ENCODE data around the gene ARMH1.

ARMH1 gene

GRCh38 chr1:44672254-44672955, 2.1 kb upstream of the ARMH1 start:
- peak; percentile 96 to 98 for DNase-seq

DNA sequence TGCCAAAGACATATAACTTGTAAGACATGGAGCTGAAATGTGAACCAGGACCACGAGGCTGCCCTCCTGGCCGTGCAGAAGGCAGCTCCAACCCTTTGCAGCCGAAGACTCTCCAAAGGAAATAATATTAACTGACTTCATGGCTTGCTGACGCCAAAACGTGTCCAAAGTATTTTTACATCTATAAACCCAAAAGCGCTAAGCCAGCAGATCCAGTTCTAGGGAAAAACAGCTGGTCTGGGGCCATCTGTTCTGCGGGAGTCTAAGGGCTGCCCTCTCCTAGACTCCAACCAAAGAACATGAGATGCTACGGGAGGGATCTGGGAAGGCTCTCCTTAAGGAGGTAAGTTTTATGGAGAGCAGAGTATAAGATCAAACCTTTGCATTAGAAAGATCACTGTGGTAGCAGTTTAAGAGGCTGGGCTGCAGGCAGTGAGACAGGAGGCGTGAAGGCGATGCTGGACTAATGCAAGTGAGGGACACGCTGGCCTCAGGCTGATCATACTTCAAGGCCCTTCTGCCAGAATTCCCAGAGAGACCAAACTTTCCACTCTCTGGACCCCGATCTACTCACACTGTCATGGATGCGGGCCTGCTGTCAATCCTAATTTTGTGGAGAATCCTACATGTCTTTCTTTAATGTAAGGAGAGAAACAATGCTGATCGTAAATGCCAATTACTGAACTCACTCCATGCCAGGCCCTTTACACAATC, 1.4 kb upstream of the ARMH1 start:
- DNase-seq: no peak

- DNase-seq: no peak
Measured at GRCh38 chr1:44673675-44674112, 820 bp upstream of the ARMH1 start.

DNA sequence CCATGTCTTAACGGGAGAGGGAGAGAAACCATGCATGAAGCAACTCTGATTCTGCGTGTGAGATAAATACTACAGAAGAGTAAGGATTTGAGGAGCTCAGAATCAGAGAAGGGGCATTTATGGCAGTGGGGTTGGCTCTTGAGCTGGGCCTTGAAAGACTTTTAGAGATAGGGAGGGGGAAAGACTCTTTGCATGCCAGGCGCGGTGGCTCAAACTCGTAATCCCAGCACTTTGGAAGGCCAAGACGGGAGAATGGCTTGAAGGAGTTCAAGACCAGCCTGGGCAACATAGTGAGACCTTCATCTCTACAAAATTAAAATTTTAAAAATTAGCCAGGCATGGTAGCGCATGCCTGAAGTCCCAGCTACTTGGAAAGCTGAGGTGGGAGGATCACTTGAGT, 672 bp downstream of the ARMH1 start:
- no peak for DNase-seq

- DNase-seq: peak; percentile 93 to 95
Measured at GRCh38 chr1:44676484-44677200, 2.1 kb downstream of the ARMH1 start.

DNA sequence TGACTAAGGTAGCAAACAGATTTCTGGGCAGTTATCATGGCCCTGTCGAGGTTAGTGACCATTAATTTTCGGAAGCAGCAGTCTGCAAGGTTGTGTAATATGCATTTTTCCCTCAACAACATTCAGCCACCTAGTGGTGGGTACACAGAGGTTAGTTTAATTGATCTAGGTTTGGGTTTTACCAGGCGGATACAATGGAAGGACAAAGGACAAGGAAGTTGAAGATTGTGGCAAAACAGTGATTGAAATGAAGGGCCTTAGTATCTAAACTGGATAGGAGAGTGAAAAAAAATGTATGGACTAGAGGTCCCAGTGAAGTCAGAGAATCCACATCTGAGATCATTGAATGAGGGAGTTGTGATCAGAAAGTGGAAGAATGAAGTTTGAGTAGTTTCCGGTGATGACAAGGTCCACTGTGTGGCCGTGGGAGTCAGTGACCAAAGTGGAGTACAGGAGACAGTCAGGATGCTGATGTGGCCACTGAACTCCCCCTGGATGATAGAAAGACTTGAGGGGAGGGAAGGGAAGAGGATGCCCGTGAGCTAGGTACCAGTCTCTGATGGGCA, 2.8 kb downstream of the ARMH1 start:
- DNase-seq: peak; percentile 70 to 71

- DNase-seq: no peak
Measured at GRCh38 chr1:44678120-44678519, 3.6 kb downstream of the ARMH1 start.

- no peak for DNase-seq
Measured at GRCh38 chr1:44678626-44679025, 4.1 kb downstream of the ARMH1 start.

DNA sequence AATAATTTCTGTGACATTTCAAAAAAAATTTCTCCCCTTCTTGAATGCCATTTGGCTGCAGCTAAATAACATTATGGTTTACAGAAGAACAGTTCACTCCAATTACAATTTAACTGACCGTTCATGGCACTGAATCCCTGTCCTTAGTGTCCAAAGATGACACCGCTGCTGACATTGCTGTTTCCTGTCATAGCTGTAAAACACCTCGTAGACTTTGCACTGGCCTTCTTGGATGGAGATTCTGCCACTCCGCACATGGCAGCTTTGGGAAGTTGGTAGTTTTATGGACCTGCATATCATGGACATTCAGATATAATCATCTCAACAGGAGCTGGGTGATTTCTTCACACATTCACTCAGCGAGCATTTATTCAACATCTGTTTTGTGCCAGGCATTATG, 5.0 kb downstream of the ARMH1 start:
- no peak for DNase-seq

- DNase-seq: no peak
Measured at GRCh38 chr1:44681905-44682882, 7.7 kb downstream of the ARMH1 start.

DNA sequence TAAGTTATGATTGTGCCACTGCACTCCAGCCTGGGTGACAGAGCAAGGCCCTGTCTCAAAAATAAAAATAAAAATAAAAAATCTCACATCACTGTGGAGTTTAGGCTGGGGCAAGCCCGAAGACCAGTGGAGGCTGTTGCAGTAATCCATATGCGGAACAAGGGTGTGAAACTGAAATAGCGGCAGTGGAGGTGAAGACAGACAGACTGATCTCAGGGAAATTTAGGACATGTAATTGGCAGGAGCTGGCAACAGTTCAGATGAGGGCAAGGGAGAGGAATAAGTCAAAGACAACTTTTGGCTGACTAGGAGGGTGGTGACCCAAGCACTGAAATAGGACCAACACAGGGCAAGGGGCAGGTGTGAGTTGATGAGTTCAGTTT, 8.4 kb downstream of the ARMH1 start:
- DNase-seq: no peak

DNA sequence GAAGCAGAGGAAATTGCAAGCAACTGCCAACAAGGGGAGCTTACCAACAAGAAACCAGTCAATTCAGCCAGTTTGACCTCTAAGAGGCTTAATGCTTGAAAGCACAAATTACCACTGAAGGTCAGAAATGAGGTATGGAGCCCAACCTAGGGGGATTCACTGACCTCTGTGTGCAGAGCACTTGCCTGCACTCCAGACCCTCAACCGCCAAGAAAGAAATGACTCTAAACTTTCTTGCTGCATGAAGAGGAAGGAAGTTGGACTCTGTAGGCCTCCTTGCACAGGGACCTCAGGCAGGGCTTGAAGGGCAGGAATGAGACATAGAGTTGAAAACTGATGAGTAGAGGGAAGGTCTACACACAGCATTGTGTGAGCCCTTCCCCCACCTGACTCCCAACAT, 10.0 kb downstream of the ARMH1 start:
- peak; percentile 71 to 79 for DNase-seq

DNA sequence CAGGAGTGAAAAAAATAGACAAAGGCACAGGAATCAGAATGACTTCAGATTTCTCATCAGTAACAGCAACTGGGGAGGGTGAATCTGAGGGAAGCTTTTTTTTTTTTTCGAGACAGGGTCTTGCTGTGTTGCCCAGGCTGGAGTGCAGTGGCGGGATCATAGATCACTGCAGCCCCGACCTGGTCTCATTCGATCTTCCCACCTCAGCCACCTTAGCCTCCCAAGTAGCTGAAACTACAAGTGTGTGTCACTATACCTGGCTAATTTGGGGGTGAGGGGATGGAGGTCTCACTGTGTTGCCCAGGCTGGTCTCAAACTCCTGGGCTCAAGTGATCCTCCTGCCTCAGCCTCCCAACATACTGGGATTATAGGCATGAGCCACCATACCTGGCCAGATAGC, 10.7 kb downstream of the ARMH1 start:
- no peak for DNase-seq

GRCh38 chr1:44685881-44686280, 11.4 kb downstream of the ARMH1 start:
- no peak for DNase-seq

GRCh38 chr1:44688760-44689446, 14.4 kb downstream of the ARMH1 start:
- no peak for DNase-seq

GRCh38 chr1:44689447-44689765, 14.9 kb downstream of the ARMH1 start:
- no peak for DNase-seq

- peak in 1 of 2 experiments; percentile 10 for DNase-seq
Measured at GRCh38 chr1:44693159-44693558, 18.6 kb downstream of the ARMH1 start.

- no peak for DNase-seq
Measured at GRCh38 chr1:44693900-44694299, 19.4 kb downstream of the ARMH1 start.

GRCh38 chr1:44694863-44695478, 20.5 kb downstream of the ARMH1 start:
- DNase-seq: no peak

DNA sequence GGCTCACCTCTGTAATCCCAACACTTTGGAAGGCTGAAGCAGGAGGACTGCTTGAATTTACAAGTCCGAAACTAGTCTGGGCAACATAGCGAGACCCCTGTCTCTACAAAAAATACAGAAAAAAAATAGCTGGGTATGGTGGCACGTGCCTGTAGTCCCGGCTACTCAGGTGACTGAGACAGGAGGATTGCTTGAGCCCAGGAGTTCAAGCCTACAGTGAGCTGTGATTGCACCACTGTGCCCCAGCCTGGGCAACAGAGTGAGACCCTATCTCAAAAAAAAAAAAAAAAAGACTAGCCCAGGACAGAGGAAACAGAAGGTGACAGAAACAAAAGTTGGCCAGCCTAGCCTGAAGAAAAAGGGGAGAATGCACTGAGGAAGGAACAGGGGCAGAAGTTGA, 21.2 kb downstream of the ARMH1 start:
- no peak for DNase-seq

GRCh38 chr1:44696101-44696500, 21.6 kb downstream of the ARMH1 start:
- DNase-seq: no peak

All from AML-193 (cell line).